Lower leg skin (tissue), 3 donors: ENCODE results near the gene OSBPL3.

ENCODE experiments used
- POLR2A ChIP-seq, 2 donors: fragments of 450-650 bp; IDR thresholded peaks; one replicate each; pipeline ENCODE4 v1.6.1; 2016 to 2017; ENCODE audit warnings: antibody characterized with exemption in 2 of 2, mild to moderate bottlenecking in 1 of 2, moderate library complexity in 1 of 2
- TF ChIP-seq, protein P1 (sequence below), 3 donors: fragments of 450-650 bp; IDR thresholded peaks; one replicate each; pipeline ENCODE4 v1.5.1; 2016; ENCODE audit warnings: antibody characterized with exemption in 3 of 3, mild to moderate bottlenecking in 3 of 3, moderate library complexity in 2 of 3

DNA sequence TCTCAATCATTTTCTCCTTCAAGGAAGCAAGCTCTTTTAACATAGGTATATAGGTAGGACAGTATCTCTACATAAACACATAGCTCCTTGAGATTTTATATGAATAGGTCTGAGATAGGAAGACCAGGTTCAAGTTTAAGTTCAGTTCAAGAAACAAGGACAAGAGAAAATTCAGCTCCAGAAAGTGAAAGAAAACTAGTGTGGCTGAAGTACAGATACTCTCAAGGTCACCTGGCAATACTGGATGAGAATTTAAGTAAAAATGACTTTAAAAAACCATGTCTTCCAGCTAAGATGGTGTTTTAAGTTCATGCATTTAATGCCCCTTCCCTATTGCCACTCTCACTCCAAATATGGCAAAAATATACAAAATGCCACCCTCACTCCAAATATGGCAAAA lies 91.3 kb downstream of the OSBPL3 start:
- TF ChIP-seq, protein P1, sequence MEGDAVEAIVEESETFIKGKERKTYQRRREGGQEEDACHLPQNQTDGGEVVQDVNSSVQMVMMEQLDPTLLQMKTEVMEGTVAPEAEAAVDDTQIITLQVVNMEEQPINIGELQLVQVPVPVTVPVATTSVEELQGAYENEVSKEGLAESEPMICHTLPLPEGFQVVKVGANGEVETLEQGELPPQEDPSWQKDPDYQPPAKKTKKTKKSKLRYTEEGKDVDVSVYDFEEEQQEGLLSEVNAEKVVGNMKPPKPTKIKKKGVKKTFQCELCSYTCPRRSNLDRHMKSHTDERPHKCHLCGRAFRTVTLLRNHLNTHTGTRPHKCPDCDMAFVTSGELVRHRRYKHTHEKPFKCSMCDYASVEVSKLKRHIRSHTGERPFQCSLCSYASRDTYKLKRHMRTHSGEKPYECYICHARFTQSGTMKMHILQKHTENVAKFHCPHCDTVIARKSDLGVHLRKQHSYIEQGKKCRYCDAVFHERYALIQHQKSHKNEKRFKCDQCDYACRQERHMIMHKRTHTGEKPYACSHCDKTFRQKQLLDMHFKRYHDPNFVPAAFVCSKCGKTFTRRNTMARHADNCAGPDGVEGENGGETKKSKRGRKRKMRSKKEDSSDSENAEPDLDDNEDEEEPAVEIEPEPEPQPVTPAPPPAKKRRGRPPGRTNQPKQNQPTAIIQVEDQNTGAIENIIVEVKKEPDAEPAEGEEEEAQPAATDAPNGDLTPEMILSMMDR (IDR thresholded peaks at IDR 0.05), result no peak
- no peak for TF ChIP-seq POLR2A (IDR thresholded peaks at IDR 0.05)
